NCI-H526 (cell line): ENCODE results near the gene TAS1R2.
"Not testable (repeated sequence)": the region's sequence is repeated elsewhere in the genome, so short reads cannot be mapped to it uniquely, and the experiment has no call there.

Experiments used
- DNase-seq, 2 experiments: peaks; one replicate each; lab custom pipeline; 2025; lab: John Stamatoyannopoulos, UW

Gene TAS1R2

DNA sequence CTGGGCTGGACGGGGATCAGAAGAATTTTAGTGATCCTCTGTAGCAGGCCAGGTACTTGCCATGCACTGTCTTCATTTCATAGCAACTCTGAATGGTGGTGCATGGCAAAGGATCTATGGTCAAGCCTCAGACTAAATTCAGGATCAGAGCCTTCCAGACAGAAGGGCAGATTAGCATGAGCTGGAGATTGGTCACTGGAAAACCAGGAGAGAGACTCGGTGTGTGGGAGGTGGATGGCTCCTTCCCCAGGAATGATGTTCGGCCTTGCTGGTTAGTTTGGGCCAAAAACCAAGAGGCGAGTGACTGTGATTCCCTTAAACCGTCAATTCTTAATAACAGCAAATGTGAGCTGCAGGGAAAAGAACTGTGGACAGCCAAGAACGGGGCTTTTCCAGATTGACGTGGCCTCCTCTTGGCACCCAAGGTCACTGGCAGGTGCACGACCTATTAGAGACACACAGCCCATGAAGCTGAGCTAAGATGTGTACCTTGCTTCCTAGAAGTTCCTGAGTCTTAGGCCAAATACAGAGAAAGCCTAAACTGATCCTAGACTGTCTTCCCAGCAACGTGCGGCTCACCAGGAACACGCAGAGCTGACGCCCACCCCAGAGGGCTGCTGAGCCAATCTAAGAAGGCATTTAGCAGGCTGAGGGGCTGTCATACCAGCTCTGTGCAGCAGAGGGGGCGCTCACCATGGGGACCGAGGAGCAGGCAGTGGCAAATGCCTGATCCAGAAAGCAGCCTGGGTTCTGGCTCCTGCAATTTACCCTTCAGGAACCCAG, 24.4 kb upstream of the TAS1R2 start:
- peak; percentile 14 to 73 for DNase-seq

DNA sequence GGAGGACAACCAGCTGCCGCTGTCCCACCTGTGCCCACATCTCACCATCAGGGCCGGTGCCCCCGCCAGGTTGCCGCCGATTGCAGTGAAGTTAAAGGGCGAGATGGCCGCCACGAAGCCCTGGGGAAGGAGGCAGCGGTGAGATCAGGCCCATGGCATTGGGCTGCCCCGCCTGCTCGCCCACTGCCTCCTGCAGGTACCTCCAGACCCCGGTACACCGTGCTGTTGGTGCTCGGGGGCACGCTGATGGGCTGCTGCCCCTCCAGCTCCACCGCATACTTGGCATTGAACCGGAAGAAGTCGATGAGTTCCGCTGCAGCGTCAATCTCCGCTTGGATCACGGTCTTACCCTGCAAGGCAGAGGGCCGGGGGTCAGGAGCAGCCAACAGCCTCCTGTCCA, 23.6 kb upstream of the TAS1R2 start:
- DNase-seq, result no peak

GRCh38 chr1:18882486-18882885, 23.0 kb upstream of the TAS1R2 start:
- no peak for DNase-seq

DNA sequence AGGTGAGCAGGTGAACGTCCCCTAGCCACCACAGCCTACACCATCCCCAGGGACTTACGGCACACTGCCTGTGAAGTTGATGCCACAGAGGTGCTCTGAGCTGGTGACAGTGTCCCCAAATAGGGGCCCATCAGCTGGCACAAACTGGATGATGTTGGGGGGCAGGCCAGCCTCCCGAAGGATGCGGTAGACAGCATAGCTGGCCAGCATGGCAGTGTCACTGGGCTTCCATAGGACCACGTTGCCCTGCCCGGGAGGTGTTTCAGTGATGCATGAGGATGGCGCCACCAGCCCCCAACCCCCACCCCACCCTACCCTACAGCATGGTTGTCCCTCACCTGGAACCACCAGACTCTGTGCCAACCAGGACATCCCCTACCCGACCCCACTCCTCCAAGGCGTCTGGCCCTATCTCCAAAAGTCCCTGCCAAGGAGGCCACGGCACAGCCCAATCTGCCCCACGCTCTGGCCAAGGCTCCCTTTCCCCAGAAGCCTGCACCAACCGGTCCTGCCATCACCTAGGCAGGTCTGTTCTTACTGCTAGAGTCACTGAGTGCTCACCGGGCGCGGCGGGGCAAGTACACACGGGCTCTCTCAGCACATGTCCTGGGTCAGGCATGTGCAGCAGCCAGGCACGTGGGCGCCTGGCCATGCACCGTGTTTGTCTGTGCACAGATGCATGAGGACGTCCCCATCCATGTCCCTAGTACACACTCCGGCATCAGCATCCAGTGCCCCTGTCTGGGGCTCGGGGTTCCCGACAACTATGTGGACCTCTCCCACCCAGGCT, 22.4 kb upstream of the TAS1R2 start:
- DNase-seq, result no peak

- no peak for DNase-seq
These were observed 21.7 kb upstream of the TAS1R2 start for GRCh38 chr1:18881164-18881563.

- no peak for DNase-seq
These were observed 21.1 kb upstream of the TAS1R2 start for GRCh38 chr1:18880585-18880984.

GRCh38 chr1:18879791-18880309, 20.4 kb upstream of the TAS1R2 start:
- DNase-seq, result peak in 1 of 2 experiments; percentile 13

GRCh38 chr1:18879215-18879790, 19.8 kb upstream of the TAS1R2 start:
- no peak for DNase-seq

- DNase-seq, result no peak
These were observed 19.2 kb upstream of the TAS1R2 start for GRCh38 chr1:18878538-18879214.

DNA sequence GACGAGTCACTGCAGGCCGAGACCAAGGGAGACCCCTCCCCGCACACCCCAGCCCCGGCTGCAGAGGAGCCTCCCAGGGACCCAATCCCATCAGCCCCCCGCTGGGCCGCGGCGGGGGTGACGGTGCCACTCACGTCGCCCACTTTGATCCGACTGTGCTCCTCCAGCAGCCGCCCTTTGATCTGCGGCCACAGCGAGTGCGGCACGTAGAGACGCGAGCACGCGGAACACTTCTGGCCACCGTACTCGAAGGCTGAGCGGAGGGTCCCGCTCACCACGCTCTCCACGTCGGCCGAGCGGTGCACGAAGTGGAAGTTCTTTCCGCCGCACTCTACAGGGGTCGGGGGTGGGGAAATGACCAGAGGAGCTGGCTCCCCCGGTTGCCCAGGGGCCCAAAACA, 17.8 kb upstream of the TAS1R2 start:
- no peak for DNase-seq

- DNase-seq, result no peak
These were observed 16.8 kb upstream of the TAS1R2 start for GRCh38 chr1:18876210-18876609.

DNA sequence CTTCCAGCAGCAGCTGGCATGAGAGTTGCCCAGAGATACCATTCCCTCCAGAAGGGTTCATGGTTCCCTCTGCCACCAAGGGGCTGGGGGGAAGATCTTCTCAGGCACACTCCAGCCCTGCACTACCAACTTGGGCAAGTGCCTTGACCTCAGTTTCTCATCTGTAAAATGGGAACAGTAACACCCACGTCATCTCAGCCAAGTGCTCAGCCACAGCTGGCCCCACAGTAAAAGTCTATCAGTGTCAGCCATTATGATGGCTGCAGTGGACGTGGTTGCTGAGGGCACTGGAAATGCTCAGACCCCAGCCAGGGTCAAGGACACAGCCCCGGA, 16.3 kb upstream of the TAS1R2 start:
- no peak for DNase-seq

GRCh38 chr1:18875107-18875795, 15.8 kb upstream of the TAS1R2 start:
- DNase-seq, result peak; percentile 54 to 78

DNA sequence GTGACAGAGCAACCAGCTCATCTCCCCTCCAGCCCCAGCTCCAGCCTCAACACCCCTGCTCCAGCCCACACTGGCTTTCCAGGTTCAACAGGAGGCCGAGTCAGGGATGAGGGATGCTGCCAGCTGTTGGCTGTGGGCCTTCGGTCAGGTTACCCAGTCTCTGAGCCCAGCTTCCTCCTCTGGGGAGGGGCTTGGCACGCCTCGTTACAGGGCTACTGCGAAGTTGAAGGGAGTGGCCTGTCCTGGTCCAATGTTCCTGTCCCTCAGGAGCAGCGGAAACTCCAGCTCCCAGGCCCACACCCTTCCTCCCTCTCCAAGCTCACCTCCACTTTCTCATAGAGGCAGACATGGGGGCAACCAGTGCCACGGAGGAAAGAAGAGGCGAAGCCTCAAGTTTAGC, 15.1 kb upstream of the TAS1R2 start:
- DNase-seq, result no peak

- DNase-seq, result no peak
These were observed 14.6 kb upstream of the TAS1R2 start for GRCh38 chr1:18874036-18874435.

- no peak for DNase-seq
These were observed 12.7 kb upstream of the TAS1R2 start for GRCh38 chr1:18872071-18872611.

GRCh38 chr1:18871401-18872070, 12.1 kb upstream of the TAS1R2 start:
- no peak for DNase-seq

DNA sequence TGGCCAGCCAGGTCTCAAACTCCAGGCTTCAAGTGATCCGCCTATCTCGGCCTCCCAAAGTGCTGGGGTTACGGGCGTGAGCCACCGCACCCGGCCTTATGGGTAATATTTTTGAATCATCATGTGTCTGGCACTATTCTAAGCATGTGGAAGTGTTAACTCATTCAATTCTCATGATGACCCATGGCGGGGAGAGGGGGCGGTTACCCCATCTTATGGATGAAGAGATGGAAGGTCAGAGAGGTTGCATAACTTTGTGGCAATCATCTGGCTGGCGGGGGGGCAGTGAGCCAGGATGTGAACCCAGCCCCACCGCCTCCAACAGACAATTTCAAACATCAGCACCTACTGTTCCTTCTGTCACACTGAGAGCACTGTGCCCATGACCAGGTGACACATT, 11.5 kb upstream of the TAS1R2 start:
- DNase-seq, result no peak

DNA sequence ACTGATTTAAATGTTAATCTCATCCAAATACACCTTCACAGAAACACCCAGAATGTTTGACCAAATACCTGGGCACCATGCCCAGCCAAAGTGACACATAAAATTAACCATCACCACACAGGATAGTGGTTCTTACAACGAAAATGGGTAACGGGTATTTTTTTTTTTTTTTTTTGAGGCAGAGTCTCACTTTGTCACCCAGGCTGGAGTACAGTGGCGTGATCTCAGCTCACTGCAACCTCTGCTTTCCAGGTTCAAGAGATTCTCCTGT, 11.1 kb upstream of the TAS1R2 start:
- DNase-seq, result not testable (repeated sequence)

DNA sequence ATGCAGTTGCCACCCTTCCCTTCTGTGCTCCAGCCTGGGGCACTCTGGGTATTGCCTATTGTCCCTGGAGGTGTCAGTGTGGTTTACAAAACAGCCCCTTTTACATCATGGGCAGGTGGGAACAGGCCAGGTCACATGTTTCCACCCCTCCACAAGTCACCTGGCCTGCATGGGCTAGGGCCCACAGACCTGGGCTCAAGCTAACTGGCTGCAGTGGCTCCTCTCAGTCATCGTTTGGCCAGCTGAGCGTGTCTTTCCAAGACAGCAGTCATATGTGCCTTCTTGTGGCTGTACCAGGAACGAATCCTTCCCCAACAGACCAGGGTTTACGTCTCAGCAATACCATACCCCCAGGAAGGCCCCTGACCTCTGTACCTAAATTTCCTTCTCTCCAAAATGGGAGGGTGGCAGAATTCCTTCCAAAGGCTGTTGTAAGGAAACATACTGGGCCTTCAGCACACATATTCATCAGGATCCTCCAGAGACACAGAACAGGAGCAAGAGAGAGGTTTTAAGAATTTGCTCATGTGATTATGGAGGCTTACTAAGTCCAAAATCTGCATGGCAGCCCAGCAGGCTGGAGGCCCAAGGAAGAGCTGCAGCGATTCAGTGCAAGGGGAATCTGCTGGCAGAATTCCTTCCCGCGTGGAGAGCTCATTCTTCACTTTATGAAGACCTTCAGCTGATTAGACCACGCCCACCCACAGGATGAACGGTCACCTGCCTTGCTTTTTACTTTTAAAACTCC, 10.6 kb upstream of the TAS1R2 start:
- DNase-seq, result no peak
